OCI-LY1 (cell line): ENCODE data around the gene MTUS2.

Experiments
- CTCF ChIP-seq: fragments of 200-600 bp; sonication (generic), shearing (Covaris generic); IDR thresholded peaks from 2 replicates; pipeline ENCODE4 v1.5.1; 2017; ENCODE audit warnings: mild to moderate bottlenecking, antibody characterized with exemption, low read length, moderate library complexity, mixed read lengths
- EZH2 ChIP-seq: fragments of 200-600 bp; sonication (generic), shearing (Covaris generic); IDR thresholded peaks from 2 replicates; pipeline ENCODE4 v1.8.0; 2017; ENCODE audit warnings: borderline replicate concordance, mixed run types, mild to moderate bottlenecking, antibody characterized with exemption, low read length, moderate library complexity, mixed read lengths

GRCh38 chr13:29456419-29456818 lies 636.3 kb downstream of the MTUS2 start:
- no peak for TF ChIP-seq CTCF
- no peak for TF ChIP-seq EZH2
